ENCODE results near the gene FBXO41.

GRCh38 chr2:73235315-73236028 is 48.8 kb downstream of the FBXO41 start:
- TF ChIP-seq CTCF (conservative IDR thresholded peaks at IDR 0.05; ENCODE audit: low read length) (no peak), EZH2phosphoT487 (IDR thresholded peaks at IDR 0.05; ENCODE audit: borderline replicate concordance, low read depth, low read length) (no peak)

Data from OCI-LY7 (cell line).